K562 (cell line): Measurements from ENCODE around the gene ABCB9. TPM values are rescaled to one million over a fixed set of nuclear protein-coding genes. Genes with fewer than 3 reads are reported as not detected.

Source experiments
- BDP1 ChIP-seq: IDR thresholded peaks from 3 replicates; pipeline ENCODE4 v1.6.1; 2011; ENCODE audit not compliant: insufficient read length, insufficient read depth
- CBX8 ChIP-seq: fragments of 200-600 bp; sonication (generic); IDR thresholded peaks from 2 replicates; pipeline ENCODE4 v1.6.1; 2012; ENCODE audit warnings: borderline replicate concordance, mixed run types, low read depth, mild to moderate bottlenecking, moderate library complexity, mixed read lengths, low read length, control low read depth, inconsistent platforms; ENCODE audit not compliant: poor library complexity, severe bottlenecking; ENCODE audit errors: extremely low read depth
- CTCF ChIP-seq, 3 experiments: IDR thresholded peaks in 2 of 3; conservative IDR thresholded peaks in 1 of 3; 2 replicates each; pipeline ENCODE4 v1.5.1; 2011 to 2012; ENCODE audit warnings: low read length in 3 of 3, mild to moderate bottlenecking in 3 of 3, control low read depth in 2 of 3, improper control_type of control experiment in 1 of 3, inconsistent platforms in 1 of 3, low read depth in 1 of 3, mixed read lengths in 1 of 3, moderate library complexity in 1 of 3; ENCODE audit not compliant: insufficient read depth in 2 of 3
- E2F3 ChIP-seq: fragments of 250-450 bp; sonication (Bioruptor Pico); IDR thresholded peaks from 2 replicates; pipeline ENCODE4 v1.4.0; 2020; ENCODE audit warnings: mild to moderate bottlenecking
- MAZ ChIP-seq, 2 experiments: fragments of 450-650 bp in 1 of 2; sonication (generic) in 1 of 2; formaldehyde crosslinking; IDR thresholded peaks in 1 of 2; conservative IDR thresholded peaks in 1 of 2; 2 replicates each; pipeline versions ENCODE4 v1.4.0 to v1.5.0; 2020; ENCODE audit warnings: mild to moderate bottlenecking in 1 of 2, missing genetic modification reagents in 1 of 2
- MLX ChIP-seq, 2 experiments: fragments of 450-650 bp in 1 of 2; sonication (generic) in 1 of 2; formaldehyde crosslinking; conservative IDR thresholded peaks; 2 replicates each; pipeline versions ENCODE4 v1.4.0 to v1.8.1; 2020 to 2022; ENCODE audit warnings: mild to moderate bottlenecking in 1 of 2, missing genetic modification reagents in 1 of 2
- NFIC ChIP-seq: fragments of 450-650 bp; IDR thresholded peaks from 2 replicates; pipeline ENCODE4 v1.6.1; 2017; ENCODE audit warnings: mild to moderate bottlenecking, inconsistent platforms
- NR0B1 ChIP-seq: fragments of 450-650 bp; IDR thresholded peaks from one replicate; pipeline ENCODE4 v1.6.1; 2018; ENCODE audit warnings: mild to moderate bottlenecking, moderate library complexity; ENCODE audit not compliant: partially characterized antibody
- PBX2 ChIP-seq, 2 experiments: IDR thresholded peaks in 1 of 2; conservative IDR thresholded peaks in 1 of 2; 2 replicates each; pipeline ENCODE4 v1.6.1; 2016; ENCODE audit warnings: low read depth in 2 of 2, mild to moderate bottlenecking in 1 of 2, missing compliant biosample characterization in 1 of 2, missing genetic modification characterization in 1 of 2, moderate library complexity in 1 of 2
- SP1 ChIP-seq: sonication (generic); formaldehyde crosslinking; IDR thresholded peaks from 2 replicates; pipeline ENCODE4 v1.8.1; 2022; ENCODE audit warnings: mild to moderate bottlenecking, missing genetic modification reagents
- THAP12 ChIP-seq: fragments of 250-450 bp; sonication (Bioruptor Pico); IDR thresholded peaks from 2 replicates; pipeline ENCODE4 v1.9.0; 2021; ENCODE audit warnings: mild to moderate bottlenecking, inconsistent platforms
- ZNF24 ChIP-seq: fragments of 450-650 bp; IDR thresholded peaks from 2 replicates; pipeline ENCODE4 v1.6.1; 2016
- ZNF347 ChIP-seq: fragments of 450-650 bp; formaldehyde crosslinking; IDR thresholded peaks from 2 replicates; pipeline ENCODE4 v1.4.0; 2020; ENCODE audit warnings: low read depth, mild to moderate bottlenecking, moderate library complexity
- ZNF431 ChIP-seq: sonication (generic); formaldehyde crosslinking; IDR thresholded peaks from 2 replicates; pipeline ENCODE4 v1.8.0; 2022; ENCODE audit warnings: mild to moderate bottlenecking, missing genetic modification reagents
- ZSCAN29 ChIP-seq: fragments of 450-650 bp; IDR thresholded peaks from 2 replicates; pipeline ENCODE4 v1.6.1; 2017
- polyA plus RNA-seq, 8 experiments: library from polyadenylated mRNA; depleted of rRNA in 4 of 8; stranded (reverse) in 5 of 8; unstranded in 3 of 8; fragments of >200 nt; fragmentation: Nextera tagmentation in 2 of 8; fragmentation: Illumina TruSeq in 1 of 8; extraction: Ambion mirVana in 2 of 8; extraction: Trizol in 1 of 8; gene quantifications; 2 replicates each; pipeline versions ENCODE4 v1.2.1 to v1.2.3, GENCODE V29; 2011 to 2014; ENCODE audit warnings: inconsistent platforms in 1 of 8, missing spikeins in 1 of 8
- total RNA-seq, 7 experiments: library from RNA; depleted of rRNA in 6 of 7; stranded (reverse); fragments of >200 nt in 6 of 7; fragmentation: Illumina TruSeq in 2 of 7; extraction: Trizol in 2 of 7; gene quantifications; 2 replicates each; pipeline versions ENCODE4 v1.2.1 to v1.2.3, GENCODE V29; 2011 to 2021; ENCODE audit warnings: low replicate concordance in 1 of 7

ABCB9 gene
- total and polyA plus RNA-seq, 9 of the 15 experiments (the other 6 are each of a cell fraction or from before 2014, with no cell fraction given) = 0.20 to 12.6 (median 6.2) TPM

GRCh38 chr12:122895704-122896636 lies 70.3 kb downstream of the ABCB9 start, which contains the start of gene VPS37B (continued):
- TF ChIP-seq PBX2 (CRISPR knock-in tag; IDR thresholded peaks at IDR 0.05; ENCODE audit: low read depth) (no peak), PBX2 (tag; conservative IDR thresholded peaks at IDR 0.05; ENCODE audit: low read depth) (no peak), E2F3 (CRISPR knock-in tag) (peak; percentile 29; the same call in 1 of the 2 replicates), CBX8 (no peak), NFIC (peak; percentile 52), ZNF431 (CRISPR knock-in tag) (no peak), MLX (CRISPR knock-in tag; conservative IDR thresholded peaks at IDR 0.05) (no peak), NR0B1 (no peak), THAP12 (CRISPR knock-in tag) (peak; percentile 94), SP1 (CRISPR knock-in tag) (peak; percentile 97), CTCF (IDR thresholded peaks at IDR 0.05 in 2 of 3, conservative IDR thresholded peaks at IDR 0.05 in 1 of 3; ENCODE audit: insufficient read depth in 2 of 3, low read depth in 1 of 3, low read length in 3 of 3) (0 out of 6 replicates have a peak, but pooled peaks of 1 of the 3 experiments have one; percentile 2), MAZ (CRISPR knock-in tag; conservative IDR thresholded peaks at IDR 0.05 in 1 of 2, IDR thresholded peaks at IDR 0.05 in 1 of 2) (peak; percentile 94 to 98), ZNF24 (peak; percentile 63), ZNF347 (CRISPR knock-in tag) (no peak), BDP1 (no peak), ZSCAN29 (no peak)
